Measurements from ENCODE around the gene FTO.

GRCh38 chr16:54177862-54178477, 474.0 kb downstream of the FTO start:
- TF ChIP-seq USF2 (CRISPR knock-in tag; IDR thresholded peaks at IDR 0.05) (no peak), GABPB1 (CRISPR knock-in tag; IDR thresholded peaks at IDR 0.05) (no peak), ZNF532 (CRISPR knock-in tag; IDR thresholded peaks at IDR 0.05; ENCODE audit: borderline replicate concordance) (no peak), TEAD4 (CRISPR knock-in tag; IDR thresholded peaks at IDR 0.05) (no peak), CTCF (IDR thresholded peaks at IDR 0.05) (no peak), ATF2 (CRISPR knock-in tag; IDR thresholded peaks at IDR 0.05; ENCODE audit: borderline replicate concordance, low read depth) (no peak)
